Right renal pelvis (tissue), 4 donors: Measurements from ENCODE around the gene PEX5. TPM values are rescaled to one million over a fixed set of nuclear protein-coding genes. Genes with fewer than 3 reads are reported as not detected.
"Not testable (repeated sequence)": the region's sequence is repeated elsewhere in the genome, so short reads cannot be mapped to it uniquely, and the experiment has no call there.

Source experiments
- DNase-seq, 4 donors: peaks; one replicate each; pipeline ENCODE4 v3.0.0-alpha.2; 2013; ENCODE audit warnings: low read depth in 4 of 4, low spot score in 3 of 4, missing footprints in 1 of 4
- polyA plus RNA-seq, 4 donors: library from polyadenylated mRNA; unstranded; fragments of 120-200 nt; gene quantifications; one replicate each; pipeline ENCODE4 v1.2.1, GENCODE V29; 2013; ENCODE audit not compliant: insufficient read length in 4 of 4

The PEX5 gene
- polyA plus RNA-seq, 4 donors: 45.0 to 53.2 (median 49.1) TPM

- DNase-seq: no peak
Measured at GRCh38 chr12:7209958-7210357, 20.5 kb downstream of the PEX5 start.

GRCh38 chr12:7210642-7211151, 21.2 kb downstream of the PEX5 start:
- DNase-seq: no peak

GRCh38 chr12:7212678-7213077, 23.2 kb downstream of the PEX5 start:
- DNase-seq: no peak

- not testable (repeated sequence) for DNase-seq
Measured at GRCh38 chr12:7213745-7214144, 24.3 kb downstream of the PEX5 start.

- DNase-seq: no peak
Measured at GRCh38 chr12:7217475-7218069, 28.1 kb downstream of the PEX5 start.

- DNase-seq: peak; percentile 43 to 63 (median 50)
Measured at GRCh38 chr12:7219599-7220243, 30.2 kb downstream of the PEX5 start.

- DNase-seq: no peak
Measured at GRCh38 chr12:7221486-7221885, 32.0 kb downstream of the PEX5 start.

GRCh38 chr12:7229741-7230140, 40.3 kb downstream of the PEX5 start:
- no peak for DNase-seq

- DNase-seq: no peak
Measured at GRCh38 chr12:7241404-7242005, 52.0 kb downstream of the PEX5 start.

GRCh38 chr12:7242176-7243101, 53.0 kb downstream of the PEX5 start:
- no peak for DNase-seq

GRCh38 chr12:7251328-7251996, 62.0 kb downstream of the PEX5 start:
- not testable (repeated sequence) for DNase-seq

- no peak for DNase-seq
Measured at GRCh38 chr12:7259060-7259459, 69.6 kb downstream of the PEX5 start.

Other genes starting within 250 kb of the PEX5 start
- gene RNU7-1, start 245.9 kb upstream of the PEX5 start, polyA plus RNA-seq: 10 to 100 TPM in 1 of 4 donors, 1 to 10 TPM in 1, not detected in 2; 3.8 to 10.0 TPM
- gene C12orf57, start 245.7 kb upstream of the PEX5 start, polyA plus RNA-seq: 100 to 1,000 TPM; 124 to 184 (median 147) TPM
- 10 to 100 TPM; 19.1 to 22.4 (median 20.9) TPM for gene PTPN6, start 238.3 kb upstream of the PEX5 start, polyA plus RNA-seq
- 100 to 1,000 TPM; 243 to 308 (median 261) TPM for gene PHB2, start 219.0 kb upstream of the PEX5 start, polyA plus RNA-seq
- 10 to 100 TPM; 40.1 to 48.4 (median 46.1) TPM for gene EMG1, start 218.8 kb upstream of the PEX5 start, polyA plus RNA-seq
- 10 to 100 TPM; 57.4 to 71.3 (median 66.8) TPM for gene LPCAT3, start 171.2 kb upstream of the PEX5 start, polyA plus RNA-seq
- gene C1S, start 129.0 kb upstream of the PEX5 start, polyA plus RNA-seq: 10 to 100 TPM; 51.5 to 63.3 (median 56.3) TPM
- gene C1R, start 97.2 kb upstream of the PEX5 start, polyA plus RNA-seq: 10 to 100 TPM; 43.6 to 54.4 (median 52.2) TPM
- gene C1RL, start 80.5 kb upstream of the PEX5 start, polyA plus RNA-seq: 10 to 100 TPM; 29.4 to 33.5 (median 32.1) TPM
- 10 to 100 TPM; 46.5 to 54.0 (median 51.6) TPM for gene RBP5, start 60.8 kb upstream of the PEX5 start, polyA plus RNA-seq
- 10 to 100 TPM; 80.8 to 88.7 (median 85.7) TPM for gene CLSTN3, start 59.3 kb upstream of the PEX5 start, polyA plus RNA-seq
- gene ACSM4, start 114.4 kb downstream of the PEX5 start, polyA plus RNA-seq: under 1 TPM in 1 of 4 donors, not detected in 3; 0.04 TPM